ENCODE results near the gene KCNE4. TPM values are rescaled to one million over a fixed set of nuclear protein-coding genes. Genes with fewer than 3 reads are reported as not detected.

The KCNE4 gene
- total RNA-seq, 1 experiment from 2014 or later, result 6.3 TPM

- no peak for DNase-seq (ENCODE audit: low read depth)
Measured at GRCh38 chr2:223040527-223040926, 11.5 kb upstream of the KCNE4 start.

DNA sequence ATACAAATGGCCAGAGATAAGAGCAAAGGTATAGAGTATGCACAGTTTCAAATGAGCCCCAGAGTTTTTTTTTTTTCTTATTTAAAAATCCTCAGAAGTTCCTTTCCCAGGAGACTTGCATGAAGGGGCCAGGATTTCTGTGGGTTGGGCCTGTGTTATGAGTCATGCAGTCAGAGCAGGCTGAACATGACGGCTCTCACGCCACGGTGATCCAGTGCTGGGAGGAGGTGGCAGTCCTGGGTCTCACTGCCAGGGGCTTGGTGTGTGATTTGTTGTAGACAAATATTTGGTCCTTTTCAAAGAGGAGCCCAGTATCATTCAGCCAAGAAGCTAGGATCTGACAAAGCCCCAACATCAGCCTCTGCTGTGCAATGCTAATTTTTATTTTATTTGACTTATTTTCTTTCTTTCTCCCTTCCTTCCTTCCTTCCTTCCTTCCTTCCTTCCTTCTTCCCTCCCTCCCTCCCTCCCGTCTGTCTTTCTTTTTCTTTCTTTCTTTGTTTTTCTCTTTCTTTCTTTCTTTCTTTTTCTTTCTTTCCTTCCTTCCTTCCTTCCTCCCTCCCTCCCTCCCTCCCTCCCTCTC lies 10.4 kb upstream of the KCNE4 start:
- peak; percentile 92 for DNase-seq (ENCODE audit: low read depth)

- DNase-seq (ENCODE audit: low read depth), result no peak
Measured at GRCh38 chr2:223042284-223042683, 9.7 kb upstream of the KCNE4 start.

GRCh38 chr2:223042704-223043118 lies 9.3 kb upstream of the KCNE4 start:
- DNase-seq (ENCODE audit: low read depth), result no peak

DNA sequence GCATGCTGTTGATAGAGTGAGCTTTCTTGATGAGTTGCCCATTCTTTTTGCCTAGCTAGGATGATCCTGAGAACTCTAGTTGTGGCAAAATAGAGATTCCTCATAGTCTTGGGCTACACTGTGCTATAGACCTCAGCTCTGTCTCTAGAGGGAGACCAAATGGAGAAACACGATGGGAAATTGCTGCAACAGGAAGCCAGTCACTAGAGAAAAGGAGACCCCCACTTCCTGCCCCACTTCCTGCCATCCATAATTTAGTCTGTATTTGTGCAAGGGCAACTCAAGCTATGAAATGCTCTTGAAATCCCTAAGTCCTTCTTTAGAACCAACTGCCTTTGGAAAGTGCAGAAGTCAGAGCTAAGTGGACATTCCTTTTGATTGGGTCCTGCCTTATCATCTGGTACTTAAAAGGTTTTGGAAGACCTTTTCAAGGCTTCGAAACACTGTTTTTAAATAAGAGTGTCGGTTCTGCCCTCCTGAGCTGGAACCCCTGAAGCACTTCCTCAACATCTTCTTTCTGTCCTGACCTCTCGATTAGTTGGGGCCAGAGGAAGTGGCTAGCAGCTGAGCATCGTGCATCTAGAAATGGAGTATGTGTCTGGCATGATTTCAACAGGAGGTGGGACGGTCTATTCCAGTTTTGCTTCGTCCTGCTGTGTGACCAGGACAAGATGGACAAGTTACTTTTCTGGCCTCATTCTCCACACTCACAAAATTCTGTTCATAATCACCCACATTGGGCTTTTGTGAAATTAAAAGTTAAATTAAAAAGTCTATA lies 8.6 kb upstream of the KCNE4 start:
- no peak for DNase-seq (ENCODE audit: low read depth)

DNA sequence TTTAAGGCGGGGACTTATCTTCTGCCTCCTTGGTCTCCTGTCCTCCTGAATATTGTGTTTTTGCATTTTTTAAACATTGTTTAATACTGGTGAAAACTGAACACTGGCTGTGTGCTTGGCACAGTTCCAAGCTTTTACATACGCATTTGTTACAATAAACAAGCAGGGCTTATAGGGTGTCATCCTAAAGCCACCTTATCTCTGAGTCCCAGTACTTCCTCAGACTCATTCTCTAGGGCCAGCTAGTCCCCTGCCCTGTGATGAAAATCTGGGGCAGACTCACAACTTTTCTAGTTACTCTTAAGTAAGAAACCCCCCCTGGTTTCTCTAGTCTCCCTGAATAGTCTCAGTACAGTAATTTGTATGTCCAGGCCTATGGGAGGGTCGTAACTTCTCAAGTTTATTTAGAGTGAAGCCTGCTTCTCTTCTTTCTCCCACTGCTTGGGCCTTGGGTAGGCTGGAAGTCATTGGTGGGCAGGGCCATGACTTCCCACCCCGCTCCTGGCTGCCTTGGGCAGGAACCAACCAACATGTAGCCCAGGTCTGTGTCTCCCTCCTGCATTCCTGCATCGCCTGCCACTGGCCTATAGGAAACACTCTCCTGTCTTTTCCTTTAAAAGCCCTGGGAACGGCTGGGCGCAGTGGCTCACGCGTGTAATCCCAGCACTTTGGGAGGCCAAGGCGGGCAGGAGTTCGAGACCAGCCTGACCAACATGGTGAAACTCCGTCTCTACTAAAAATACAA lies 7.7 kb upstream of the KCNE4 start:
- no peak for DNase-seq (ENCODE audit: low read depth)

GRCh38 chr2:223044916-223045700 lies 6.9 kb upstream of the KCNE4 start:
- DNase-seq (ENCODE audit: low read depth), result no peak

GRCh38 chr2:223046470-223047040 lies 5.4 kb upstream of the KCNE4 start:
- DNase-seq (ENCODE audit: low read depth), result no peak

- DNase-seq (ENCODE audit: low read depth), result peak; percentile 78
Measured at GRCh38 chr2:223047260-223047761, 4.7 kb upstream of the KCNE4 start.

- no peak for DNase-seq (ENCODE audit: low read depth)
Measured at GRCh38 chr2:223048519-223048918, 3.5 kb upstream of the KCNE4 start.

- DNase-seq (ENCODE audit: low read depth), result no peak
Measured at GRCh38 chr2:223049356-223049755, 2.6 kb upstream of the KCNE4 start.

DNA sequence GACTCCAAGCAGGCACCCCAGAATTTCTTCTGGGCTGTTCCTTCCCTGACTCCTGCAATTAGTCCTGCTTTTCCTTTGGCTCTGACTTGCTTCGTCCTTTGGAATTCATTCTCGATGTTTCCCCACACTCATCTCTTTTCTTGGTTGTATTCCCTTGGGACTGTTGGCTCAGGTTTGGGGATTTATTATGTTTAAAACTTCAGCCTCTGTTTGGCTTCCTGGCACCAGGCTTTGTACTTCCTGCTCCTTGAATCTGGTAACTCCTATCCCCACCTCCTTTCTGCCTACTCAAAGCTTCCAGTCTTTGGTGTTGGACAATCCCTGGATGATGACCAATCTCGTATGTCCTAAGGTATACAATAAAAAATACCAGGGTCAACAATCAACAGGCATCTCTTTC lies 1.8 kb upstream of the KCNE4 start:
- DNase-seq (ENCODE audit: low read depth), result no peak

- DNase-seq (ENCODE audit: low read depth), result peak; percentile 61
Measured at GRCh38 chr2:223050900-223051504, 988 bp upstream of the KCNE4 start.

- DNase-seq (ENCODE audit: low read depth), result no peak
Measured at GRCh38 chr2:223052548-223053483, 826 bp downstream of the KCNE4 start.

DNA sequence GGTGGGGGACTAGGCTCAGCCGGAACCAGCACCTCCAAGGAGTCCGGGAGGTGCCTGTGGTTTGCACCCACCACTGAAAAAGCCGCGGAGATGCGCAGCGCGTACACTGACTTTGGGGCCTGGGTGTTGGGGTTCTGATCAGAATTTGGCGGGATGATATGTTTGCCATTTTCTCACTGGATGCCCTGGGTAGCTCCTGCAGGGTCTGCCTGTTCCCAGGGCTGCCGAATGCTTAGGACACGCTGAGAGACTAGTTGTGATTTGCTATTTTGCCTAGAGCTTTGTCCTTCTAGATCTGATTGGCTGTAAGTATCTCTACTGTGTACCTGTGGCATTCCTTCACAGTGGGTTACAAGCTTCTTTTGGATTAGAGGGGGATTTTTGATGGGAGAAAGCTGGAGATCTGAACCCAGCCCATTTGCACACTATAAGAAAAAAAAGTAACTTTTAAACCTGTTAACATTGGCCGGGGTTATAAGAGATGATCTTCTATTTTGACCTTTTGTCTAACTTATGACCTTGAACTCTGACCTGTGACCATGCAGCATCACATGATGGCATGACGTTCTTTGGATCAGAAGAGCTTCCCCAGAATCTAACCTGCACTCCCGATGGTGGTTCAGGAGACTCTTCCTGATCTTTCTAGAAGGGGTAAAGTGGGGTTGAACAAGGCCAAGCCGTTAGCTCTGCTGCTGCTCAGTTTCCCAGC lies 1.6 kb downstream of the KCNE4 start:
- no peak for DNase-seq (ENCODE audit: low read depth)

- DNase-seq (ENCODE audit: low read depth), result peak; percentile 57
Measured at GRCh38 chr2:223054193-223054781, 2.3 kb downstream of the KCNE4 start.

DNA sequence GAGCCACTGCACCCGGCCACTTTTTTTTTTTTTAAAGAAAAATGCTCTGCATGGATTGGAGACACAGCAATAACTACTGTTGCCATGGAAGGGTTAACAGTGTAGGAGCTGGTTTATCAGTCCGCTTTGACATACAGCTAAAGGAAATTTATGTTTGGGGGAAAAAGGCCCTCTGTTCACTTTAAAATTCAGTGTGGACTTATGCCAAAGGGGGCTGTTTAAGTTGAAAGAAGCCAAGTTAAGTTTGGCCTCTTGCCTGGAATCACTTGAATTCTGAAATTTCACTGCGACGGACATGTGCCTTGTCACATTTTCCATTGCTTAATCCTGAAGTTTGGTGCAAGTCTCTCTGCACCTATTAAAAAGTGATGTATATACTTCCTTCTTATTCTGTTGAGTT lies 3.1 kb downstream of the KCNE4 start:
- DNase-seq (ENCODE audit: low read depth), result no peak

- DNase-seq (ENCODE audit: low read depth), result no peak
Measured at GRCh38 chr2:223055836-223056235, 3.8 kb downstream of the KCNE4 start.
